Prostate gland (tissue), 2 donors: ENCODE data around the gene ANKRD34B. TPM values are rescaled to one million over a fixed set of nuclear protein-coding genes. Genes with fewer than 3 reads are reported as not detected.

Experiments used
- DNase-seq: peaks from one replicate; pipeline ENCODE4 v3.0.0-alpha.2; 2019; ENCODE audit warnings: low spot score
- H3K27ac ChIP-seq, 2 donors: fragments of 200-600 bp; sonication (generic); 2 replicates each; pipeline ENCODE4 v1.5.1; 2017 to 2019
- H3K27me3 ChIP-seq: fragments of 200-600 bp; sonication (generic); replicated peaks from 2 replicates; pipeline ENCODE4 v1.5.1; 2019; ENCODE audit not compliant: insufficient read depth
- H3K36me3 ChIP-seq, 2 donors: fragments of 200-600 bp; sonication (generic); 1 replicate in 1 of 2; 2 replicates in 1 of 2; pipeline versions ENCODE4 v1.5.1 to v1.8.1; 2017 to 2019
- H3K4me1 ChIP-seq: fragments of 200-600 bp; sonication (generic); replicated peaks from 2 replicates; pipeline ENCODE4 v1.5.1; 2019
- H3K4me3 ChIP-seq, 2 donors: fragments of 200-600 bp; sonication (generic); 2 replicates each; pipeline ENCODE4 v1.5.1; 2017 to 2019
- H3K9me3 ChIP-seq: fragments of 200-600 bp; sonication (generic); 2 replicates; pipeline ENCODE4 v1.5.1; 2017
- POLR2A ChIP-seq: fragments of 450-650 bp; IDR thresholded peaks from one replicate; pipeline ENCODE4 v1.6.1; 2016; ENCODE audit warnings: antibody characterized with exemption, mild to moderate bottlenecking
- POLR2AphosphoS5 ChIP-seq: sonication (generic); formaldehyde crosslinking; IDR thresholded peaks from one replicate; pipeline ENCODE4 v1.6.1; 2017; ENCODE audit warnings: antibody characterized with exemption
- WGBS: methylation state at CpG from one replicate; pipeline ENCODE4 v1.1.5; 2018; 5-methylcytosine and 5-hydroxymethylcytosine counted together
- intact Hi-C: fragments of 100-400 bp; cut with DNase I; formaldehyde crosslinking; loops from one replicate; pipeline ENCODE4 v1.14.2; 2022
- total RNA-seq, 2 donors: library from RNA; depleted of rRNA; stranded (reverse); fragments of >200 nt; gene quantifications; one replicate each; pipeline ENCODE4 v1.1.0, GENCODE V29; 2016
- TF ChIP-seq, protein P1 (sequence below), 4 experiments: fragments of 200-600 bp in 2 of 4; fragments of 450-650 bp in 2 of 4; sonication (generic) in 2 of 4; IDR thresholded peaks; 1 replicate in 3 of 4; 2 replicates in 1 of 4; pipeline ENCODE4 v1.5.1; 2016 to 2019; ENCODE audit warnings: antibody characterized with exemption in 4 of 4, mild to moderate bottlenecking in 2 of 4, moderate library complexity in 2 of 4

The ANKRD34B gene
- total RNA-seq, 2 donors from 2014 or later: 0.18 TPM; not detected in 1

DNA sequence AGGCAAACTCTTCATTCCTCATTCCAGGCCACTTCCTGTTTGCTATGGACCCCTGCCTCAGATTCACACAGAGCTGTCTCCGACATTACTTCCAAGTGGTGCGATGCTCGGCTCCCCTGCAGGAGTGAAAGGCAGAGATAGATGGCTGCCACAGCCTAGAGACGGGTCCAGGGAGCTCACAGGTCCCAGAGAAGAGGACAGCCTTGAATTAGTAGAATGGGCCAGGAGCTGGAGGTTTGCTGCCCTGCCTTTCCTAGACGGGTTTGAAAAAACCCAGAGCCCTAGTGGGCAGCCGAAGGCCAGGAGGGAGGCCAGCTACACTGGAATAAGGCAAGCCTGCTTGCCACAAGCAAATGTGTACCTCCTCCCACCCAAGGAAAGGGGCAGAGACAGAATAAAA is 1.8 kb downstream of the ANKRD34B start:
- Histone ChIP-seq H3K9me3 (no peaks in the 10 kb centered on the region), H3K4me3 (no peak overlapping the region), H3K36me3 (no peaks in the 10 kb centered on the region), H3K4me1 (peaks cover 4% of the 10 kb centered on the region), H3K27ac (no peak overlapping the region), H3K27me3 (peaks cover 21% of the 10 kb centered on the region)
- TF ChIP-seq POLR2AphosphoS5 (no peak), POLR2A (no peak)
- TF ChIP-seq, protein P1, sequence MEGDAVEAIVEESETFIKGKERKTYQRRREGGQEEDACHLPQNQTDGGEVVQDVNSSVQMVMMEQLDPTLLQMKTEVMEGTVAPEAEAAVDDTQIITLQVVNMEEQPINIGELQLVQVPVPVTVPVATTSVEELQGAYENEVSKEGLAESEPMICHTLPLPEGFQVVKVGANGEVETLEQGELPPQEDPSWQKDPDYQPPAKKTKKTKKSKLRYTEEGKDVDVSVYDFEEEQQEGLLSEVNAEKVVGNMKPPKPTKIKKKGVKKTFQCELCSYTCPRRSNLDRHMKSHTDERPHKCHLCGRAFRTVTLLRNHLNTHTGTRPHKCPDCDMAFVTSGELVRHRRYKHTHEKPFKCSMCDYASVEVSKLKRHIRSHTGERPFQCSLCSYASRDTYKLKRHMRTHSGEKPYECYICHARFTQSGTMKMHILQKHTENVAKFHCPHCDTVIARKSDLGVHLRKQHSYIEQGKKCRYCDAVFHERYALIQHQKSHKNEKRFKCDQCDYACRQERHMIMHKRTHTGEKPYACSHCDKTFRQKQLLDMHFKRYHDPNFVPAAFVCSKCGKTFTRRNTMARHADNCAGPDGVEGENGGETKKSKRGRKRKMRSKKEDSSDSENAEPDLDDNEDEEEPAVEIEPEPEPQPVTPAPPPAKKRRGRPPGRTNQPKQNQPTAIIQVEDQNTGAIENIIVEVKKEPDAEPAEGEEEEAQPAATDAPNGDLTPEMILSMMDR (IDR thresholded peaks at IDR 0.05): no peak
- no peak for DNase-seq
- intact Hi-C loops: no loop called here
- 71% methylated on average over 6 of the region's 6 CpGs for WGBS

DNA sequence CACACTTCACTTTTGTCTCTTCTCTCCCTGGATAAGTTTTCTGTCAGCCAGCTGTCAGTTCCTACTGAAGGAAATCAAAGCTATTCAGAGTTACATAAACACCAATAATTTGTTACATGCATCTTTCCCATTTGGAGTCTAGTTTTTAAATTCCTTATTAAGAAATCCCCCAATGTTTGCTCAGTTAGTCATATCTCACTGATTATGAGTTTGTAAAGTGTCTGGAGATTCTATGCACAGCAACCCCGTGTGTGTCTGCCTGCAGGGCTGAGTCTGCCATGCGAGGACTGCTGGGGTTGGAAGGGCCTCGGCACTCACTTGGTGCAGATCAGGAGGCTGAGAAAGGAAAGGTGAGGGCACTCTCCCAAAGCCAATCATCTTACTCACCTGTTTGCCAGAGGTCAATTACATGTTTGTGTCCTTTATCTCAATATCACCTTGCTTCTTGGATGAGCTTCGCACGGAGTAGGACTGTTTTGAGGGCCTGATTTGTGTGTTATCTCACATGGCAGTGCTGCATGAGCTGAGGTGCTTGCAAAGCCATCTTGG is 3.3 kb downstream of the ANKRD34B start:
- H3K27me3 ChIP-seq: peaks cover 20% of the 10 kb centered on the region
- WGBS: 70% methylated on average over 5 of the region's 5 CpGs

DNA sequence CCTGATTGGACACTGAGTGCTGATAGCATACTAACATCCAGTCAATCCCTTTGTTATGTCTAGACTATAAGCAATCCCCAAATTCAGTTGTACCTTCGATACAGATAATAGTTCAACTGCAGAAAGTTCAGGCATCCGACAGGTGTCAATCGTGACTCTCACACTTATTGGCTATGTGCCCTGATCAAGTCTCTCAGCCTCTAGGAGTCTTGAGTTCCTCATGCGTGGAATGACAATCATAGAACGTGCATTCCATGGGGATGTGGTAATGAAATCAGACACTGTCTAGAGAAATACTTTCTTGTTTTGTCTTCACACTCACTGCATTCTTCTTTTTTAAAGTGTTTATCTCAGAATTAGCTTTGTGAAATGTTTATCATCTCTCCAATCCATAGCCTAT is 4.8 kb downstream of the ANKRD34B start:
- TF ChIP-seq, protein P1 (IDR thresholded peaks at IDR 0.05): no peak
- TF ChIP-seq POLR2AphosphoS5: no peak
- no peak for TF ChIP-seq POLR2A
- H3K4me3 ChIP-seq: no peak overlapping the region
- H3K4me1 ChIP-seq: peaks cover 4% of the 10 kb centered on the region
- H3K36me3 ChIP-seq: no peaks in the 10 kb centered on the region
- intact Hi-C loops: no loop called here
- 75% methylated on average over 5 of the region's 5 CpGs for WGBS
- H3K9me3 ChIP-seq: no peaks in the 10 kb centered on the region
- peaks cover 16% of the 10 kb centered on the region for H3K27me3 ChIP-seq
- H3K27ac ChIP-seq: no peak overlapping the region
- no peak for DNase-seq

More for the DNA sequence above, 3.3 kb downstream of the ANKRD34B start:
- TF ChIP-seq POLR2AphosphoS5: no peak
- TF ChIP-seq, protein P1 (IDR thresholded peaks at IDR 0.05): no peak
- no peak for TF ChIP-seq POLR2A
- Histone ChIP-seq H3K36me3 (no peaks in the 10 kb centered on the region), H3K4me3 (no peak overlapping the region), H3K27ac (no peak overlapping the region), H3K4me1 (peaks cover 4% of the 10 kb centered on the region), H3K9me3 (no peaks in the 10 kb centered on the region)
- DNase-seq: no peak
- intact Hi-C loops: no loop called here

DNA sequence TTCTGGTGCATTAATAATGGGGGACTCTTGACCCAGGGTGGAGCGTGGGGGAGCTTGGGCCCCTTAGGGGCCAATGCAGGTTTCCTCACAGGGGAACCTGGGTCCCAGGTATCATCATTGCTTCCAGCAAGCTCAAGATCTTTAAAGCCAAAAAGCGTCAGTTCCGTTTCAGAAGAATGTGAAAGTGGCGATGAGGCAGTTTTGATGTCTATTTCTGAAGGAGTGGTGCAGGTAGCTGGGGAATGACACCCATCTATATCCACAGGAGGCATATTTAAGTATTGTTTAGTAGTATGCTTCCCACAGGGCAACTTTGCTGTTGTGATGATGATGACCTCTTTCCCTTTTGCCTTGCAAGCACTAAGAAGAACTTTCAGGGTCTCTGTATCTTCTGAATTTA is 10.8 kb downstream of the ANKRD34B start:
- WGBS: 91% methylated on average over 4 of the region's 4 CpGs
- Histone ChIP-seq H3K9me3 (no peaks in the 10 kb centered on the region), H3K36me3 (no peaks in the 10 kb centered on the region), H3K27me3 (no peaks in the 10 kb centered on the region), H3K4me1 (no peaks in the 10 kb centered on the region), H3K4me3 (no peak overlapping the region), H3K27ac (no peak overlapping the region)
- TF ChIP-seq POLR2A (no peak), POLR2AphosphoS5 (no peak)
- TF ChIP-seq, protein P1 (IDR thresholded peaks at IDR 0.05): no peak
- intact Hi-C loops: no loop called here
- DNase-seq: no peak

DNA sequence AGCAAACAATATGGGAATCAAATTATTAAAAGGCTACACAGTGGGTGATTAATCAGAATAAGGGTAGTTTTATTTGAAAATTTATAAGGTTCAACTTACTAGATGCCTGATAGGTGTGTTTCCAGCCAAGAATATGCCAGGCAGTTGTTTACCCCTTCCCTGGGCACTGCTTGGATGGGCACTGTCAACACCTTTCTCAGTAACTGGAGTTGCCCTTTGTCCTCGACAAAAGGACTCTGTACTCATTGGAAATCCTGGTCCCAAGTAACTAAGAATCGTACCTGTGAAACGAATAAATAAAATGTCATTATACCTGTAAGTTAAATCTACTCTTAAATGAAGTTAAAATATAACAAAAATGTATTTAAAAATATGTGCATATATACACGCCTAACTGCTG is 15.0 kb downstream of the ANKRD34B start:
- intact Hi-C loops: no loop called here
- Histone ChIP-seq H3K9me3 (no peaks in the 10 kb centered on the region), H3K4me1 (no peaks in the 10 kb centered on the region), H3K36me3 (no peaks in the 10 kb centered on the region), H3K4me3 (no peak overlapping the region), H3K27ac (no peak overlapping the region), H3K27me3 (no peaks in the 10 kb centered on the region)
- TF ChIP-seq POLR2AphosphoS5: no peak
- TF ChIP-seq, protein P1 (IDR thresholded peaks at IDR 0.05): no peak
- TF ChIP-seq POLR2A: no peak
- WGBS: 88% methylated on average over 4 of the region's 4 CpGs
- DNase-seq: no peak
